ENCODE data around the gene GNB1L. TPM values are rescaled to one million over a fixed set of nuclear protein-coding genes. Genes with fewer than 3 reads are reported as not detected.

The GNB1L gene
- polyA plus RNA-seq, 1 donor from 2014 or later: 16.5 TPM

DNA sequence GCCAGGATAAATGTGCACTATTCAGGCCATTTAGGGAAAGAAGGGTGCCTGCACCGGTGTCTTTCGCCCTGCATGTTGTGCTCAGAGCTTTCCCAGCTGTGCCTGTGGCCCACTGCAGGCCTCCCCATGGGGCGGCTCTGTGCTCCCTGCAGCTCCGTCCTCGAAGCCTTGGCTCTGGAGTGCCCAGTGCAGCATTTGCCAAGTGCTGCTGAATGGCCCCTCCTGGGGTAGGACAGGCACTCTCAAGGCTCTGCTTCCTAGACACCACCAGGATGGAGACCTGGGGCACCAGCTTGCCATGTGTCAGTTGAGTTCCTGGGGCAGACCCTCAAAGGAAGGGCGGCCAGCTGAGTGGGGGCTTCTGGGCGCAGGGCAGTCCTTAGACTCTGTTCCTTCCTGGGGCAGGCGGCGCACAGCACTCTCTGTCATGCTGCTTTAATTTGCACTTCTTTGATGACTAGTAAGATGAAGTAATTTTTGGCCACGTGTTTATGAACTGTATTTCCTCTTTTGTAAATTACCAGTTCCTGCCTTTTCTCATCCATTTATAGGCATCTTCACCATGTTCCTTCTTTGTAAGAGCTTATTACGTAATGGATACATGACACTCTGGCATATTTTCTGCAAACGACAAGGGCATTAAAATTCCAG is 32.1 kb upstream of the GNB1L start:
- Histone ChIP-seq H3F3A (ENCODE audit: insufficient read depth, low read length, poor library complexity, severe bottlenecking) (no peaks in the 10 kb centered on the region), H3K9me2 (ENCODE audit: insufficient read depth, low read length) (no peaks in the 10 kb centered on the region), H3K9ac (ENCODE audit: low read length) (no peak overlapping the region), H4K20me1 (ENCODE audit: insufficient read depth) (no peaks in the 10 kb centered on the region), H3K9me3 (ENCODE audit: low read length) (no peaks in the 10 kb centered on the region), H3K4me3 (ENCODE audit: low read length) (no peak overlapping the region), H2AFZ (ENCODE audit: low read depth, low read length) (no peak overlapping the region), H3K27ac (ENCODE audit: low read length) (no peak overlapping the region), H3K36me3 (ENCODE audit: insufficient read depth, low read length) (no peaks in the 10 kb centered on the region), H3K79me2 (replicated peaks; ENCODE audit: insufficient read depth, low read length) (no peaks in the 10 kb centered on the region), H3K27me3 (ENCODE audit: insufficient read depth, low read depth, low read length) (no peaks in the 10 kb centered on the region), H3K4me2 (ENCODE audit: low read length) (no peak overlapping the region)
- TF ChIP-seq POLR2AphosphoS5 (IDR thresholded peaks at IDR 0.05): no peak
- no peak for TF ChIP-seq EP300 (conservative IDR thresholded peaks at IDR 0.05; ENCODE audit: poor library complexity, severe bottlenecking)
- no peak for TF ChIP-seq RAD21 (conservative IDR thresholded peaks at IDR 0.05)
- no peak for TF ChIP-seq EZH2 (IDR thresholded peaks at IDR 0.05; ENCODE audit: borderline replicate concordance, insufficient read depth, low read length, poor library complexity, severe bottlenecking)
- TF ChIP-seq SMC3 (conservative IDR thresholded peaks at IDR 0.05; ENCODE audit: poor library complexity): no peak
- no peak for TF ChIP-seq MXI1 (conservative IDR thresholded peaks at IDR 0.05; ENCODE audit: poor library complexity, severe bottlenecking)
- TF ChIP-seq, protein P1, sequence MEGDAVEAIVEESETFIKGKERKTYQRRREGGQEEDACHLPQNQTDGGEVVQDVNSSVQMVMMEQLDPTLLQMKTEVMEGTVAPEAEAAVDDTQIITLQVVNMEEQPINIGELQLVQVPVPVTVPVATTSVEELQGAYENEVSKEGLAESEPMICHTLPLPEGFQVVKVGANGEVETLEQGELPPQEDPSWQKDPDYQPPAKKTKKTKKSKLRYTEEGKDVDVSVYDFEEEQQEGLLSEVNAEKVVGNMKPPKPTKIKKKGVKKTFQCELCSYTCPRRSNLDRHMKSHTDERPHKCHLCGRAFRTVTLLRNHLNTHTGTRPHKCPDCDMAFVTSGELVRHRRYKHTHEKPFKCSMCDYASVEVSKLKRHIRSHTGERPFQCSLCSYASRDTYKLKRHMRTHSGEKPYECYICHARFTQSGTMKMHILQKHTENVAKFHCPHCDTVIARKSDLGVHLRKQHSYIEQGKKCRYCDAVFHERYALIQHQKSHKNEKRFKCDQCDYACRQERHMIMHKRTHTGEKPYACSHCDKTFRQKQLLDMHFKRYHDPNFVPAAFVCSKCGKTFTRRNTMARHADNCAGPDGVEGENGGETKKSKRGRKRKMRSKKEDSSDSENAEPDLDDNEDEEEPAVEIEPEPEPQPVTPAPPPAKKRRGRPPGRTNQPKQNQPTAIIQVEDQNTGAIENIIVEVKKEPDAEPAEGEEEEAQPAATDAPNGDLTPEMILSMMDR (IDR thresholded peaks at IDR 0.05; ENCODE audit: poor library complexity, severe bottlenecking): no peak
- no peak for TF ChIP-seq TAF1 (IDR thresholded peaks at IDR 0.05; ENCODE audit: low read depth)
- TF ChIP-seq, protein P2, sequence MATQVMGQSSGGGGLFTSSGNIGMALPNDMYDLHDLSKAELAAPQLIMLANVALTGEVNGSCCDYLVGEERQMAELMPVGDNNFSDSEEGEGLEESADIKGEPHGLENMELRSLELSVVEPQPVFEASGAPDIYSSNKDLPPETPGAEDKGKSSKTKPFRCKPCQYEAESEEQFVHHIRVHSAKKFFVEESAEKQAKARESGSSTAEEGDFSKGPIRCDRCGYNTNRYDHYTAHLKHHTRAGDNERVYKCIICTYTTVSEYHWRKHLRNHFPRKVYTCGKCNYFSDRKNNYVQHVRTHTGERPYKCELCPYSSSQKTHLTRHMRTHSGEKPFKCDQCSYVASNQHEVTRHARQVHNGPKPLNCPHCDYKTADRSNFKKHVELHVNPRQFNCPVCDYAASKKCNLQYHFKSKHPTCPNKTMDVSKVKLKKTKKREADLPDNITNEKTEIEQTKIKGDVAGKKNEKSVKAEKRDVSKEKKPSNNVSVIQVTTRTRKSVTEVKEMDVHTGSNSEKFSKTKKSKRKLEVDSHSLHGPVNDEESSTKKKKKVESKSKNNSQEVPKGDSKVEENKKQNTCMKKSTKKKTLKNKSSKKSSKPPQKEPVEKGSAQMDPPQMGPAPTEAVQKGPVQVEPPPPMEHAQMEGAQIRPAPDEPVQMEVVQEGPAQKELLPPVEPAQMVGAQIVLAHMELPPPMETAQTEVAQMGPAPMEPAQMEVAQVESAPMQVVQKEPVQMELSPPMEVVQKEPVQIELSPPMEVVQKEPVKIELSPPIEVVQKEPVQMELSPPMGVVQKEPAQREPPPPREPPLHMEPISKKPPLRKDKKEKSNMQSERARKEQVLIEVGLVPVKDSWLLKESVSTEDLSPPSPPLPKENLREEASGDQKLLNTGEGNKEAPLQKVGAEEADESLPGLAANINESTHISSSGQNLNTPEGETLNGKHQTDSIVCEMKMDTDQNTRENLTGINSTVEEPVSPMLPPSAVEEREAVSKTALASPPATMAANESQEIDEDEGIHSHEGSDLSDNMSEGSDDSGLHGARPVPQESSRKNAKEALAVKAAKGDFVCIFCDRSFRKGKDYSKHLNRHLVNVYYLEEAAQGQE (IDR thresholded peaks at IDR 0.05; ENCODE audit: borderline replicate concordance): no peak

DNA sequence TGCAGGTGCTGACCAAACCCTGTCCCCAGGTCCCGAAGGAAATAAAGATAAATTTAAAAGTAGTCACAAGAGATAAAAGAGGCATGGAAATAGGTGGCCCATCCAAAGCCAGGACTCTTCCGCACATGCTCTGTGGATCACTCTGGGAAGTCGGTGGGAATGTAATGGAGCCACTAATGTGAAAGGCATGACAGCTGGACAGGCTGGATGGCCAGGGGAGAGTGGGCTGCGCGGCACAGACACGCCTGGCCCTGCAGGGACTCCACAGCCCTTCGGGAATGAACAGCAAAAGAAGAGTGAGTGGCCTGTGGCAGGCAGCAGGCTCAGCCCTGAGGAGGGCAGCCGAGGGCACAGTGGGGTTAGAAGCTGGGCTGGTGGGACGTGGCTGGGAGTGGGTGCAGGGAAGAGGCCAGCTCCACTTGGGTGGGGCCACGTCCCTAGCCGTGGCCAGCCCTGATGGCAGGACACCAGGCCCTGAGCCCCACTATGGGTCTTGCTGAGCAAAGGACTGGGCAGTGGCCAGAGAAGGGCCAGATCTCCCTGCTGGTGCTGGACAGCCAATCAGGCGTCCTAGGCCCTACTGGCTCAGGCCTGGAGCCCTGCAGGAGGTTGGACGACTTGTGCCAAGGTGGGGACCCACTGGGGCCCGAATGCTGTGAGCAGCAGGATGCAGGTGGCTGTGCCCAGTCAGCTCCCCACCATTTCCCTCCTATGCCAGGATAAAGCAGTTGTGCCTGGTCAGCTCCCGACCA is 31.3 kb upstream of the GNB1L start:
- Histone ChIP-seq H3K4me2 (ENCODE audit: low read length) (no peak overlapping the region), H3K36me3 (ENCODE audit: insufficient read depth, low read length) (no peaks in the 10 kb centered on the region), H3K9me2 (ENCODE audit: insufficient read depth, low read length) (no peaks in the 10 kb centered on the region), H3F3A (ENCODE audit: insufficient read depth, low read length, poor library complexity, severe bottlenecking) (no peaks in the 10 kb centered on the region), H3K27ac (ENCODE audit: low read length) (no peak overlapping the region), H3K79me2 (replicated peaks; ENCODE audit: insufficient read depth, low read length) (no peaks in the 10 kb centered on the region), H3K4me3 (ENCODE audit: low read length) (no peak overlapping the region), H3K9ac (ENCODE audit: low read length) (no peak overlapping the region), H2AFZ (ENCODE audit: low read depth, low read length) (no peak overlapping the region), H4K20me1 (ENCODE audit: insufficient read depth) (no peaks in the 10 kb centered on the region), H3K27me3 (ENCODE audit: insufficient read depth, low read depth, low read length) (no peaks in the 10 kb centered on the region), H3K9me3 (ENCODE audit: low read length) (no peaks in the 10 kb centered on the region)
- TF ChIP-seq, protein P2 (IDR thresholded peaks at IDR 0.05; ENCODE audit: borderline replicate concordance): no peak
- TF ChIP-seq EZH2 (IDR thresholded peaks at IDR 0.05; ENCODE audit: borderline replicate concordance, insufficient read depth, low read length, poor library complexity, severe bottlenecking) (no peak), TAF1 (IDR thresholded peaks at IDR 0.05; ENCODE audit: low read depth) (no peak), SMC3 (conservative IDR thresholded peaks at IDR 0.05; ENCODE audit: poor library complexity) (no peak), POLR2AphosphoS5 (IDR thresholded peaks at IDR 0.05) (no peak), RAD21 (conservative IDR thresholded peaks at IDR 0.05) (no peak), MXI1 (conservative IDR thresholded peaks at IDR 0.05; ENCODE audit: poor library complexity, severe bottlenecking) (no peak), EP300 (conservative IDR thresholded peaks at IDR 0.05; ENCODE audit: poor library complexity, severe bottlenecking) (no peak)
- TF ChIP-seq, protein P1 (IDR thresholded peaks at IDR 0.05; ENCODE audit: poor library complexity, severe bottlenecking): no peak
